Neural cell (in vitro differentiated cells): ENCODE results near the gene RPS8. TPM values are rescaled to one million over a fixed set of nuclear protein-coding genes. Genes with fewer than 3 reads are reported as not detected.

Source experiments
- H2AFZ ChIP-seq: fragments of 200-600, 300-800 bp; sonication (generic), shearing (Covaris generic); 2 replicates; pipeline ENCODE4 v1.6.0; 2014; ENCODE audit warnings: low read depth, mild to moderate bottlenecking, antibody characterized with exemption, low read length, moderate library complexity
- H3F3A ChIP-seq: fragments of 200-600 bp; shearing (Covaris generic); 2 replicates; pipeline ENCODE4 v1.6.1; 2016; ENCODE audit warnings: mild to moderate bottlenecking, moderate library complexity, mixed read lengths, antibody characterized with exemption, low read length; ENCODE audit not compliant: insufficient read depth, poor library complexity, severe bottlenecking
- H3K27ac ChIP-seq: fragments of 200-600, 300-800 bp; sonication (generic), shearing (Covaris generic); 2 replicates; pipeline ENCODE4 v1.5.1; 2014; ENCODE audit warnings: mild to moderate bottlenecking, low read length, moderate library complexity
- H3K27me3 ChIP-seq: fragments of 300-800, 200-600 bp; sonication (generic), shearing (Covaris generic); 2 replicates; pipeline ENCODE4 v1.6.0; 2014; ENCODE audit warnings: mild to moderate bottlenecking, low read depth, low read length, moderate library complexity; ENCODE audit not compliant: insufficient read depth
- H3K36me3 ChIP-seq: fragments of 300-800, 200-600 bp; sonication (generic), shearing (Covaris generic); 2 replicates; pipeline ENCODE4 v1.5.1; 2014; ENCODE audit warnings: mild to moderate bottlenecking, antibody characterized with exemption, low read length, moderate library complexity; ENCODE audit not compliant: insufficient read depth
- H3K4me2 ChIP-seq: fragments of 300-800, 200-600 bp; sonication (generic), shearing (Covaris generic); 2 replicates; pipeline ENCODE4 v1.6.0; 2014; ENCODE audit warnings: mild to moderate bottlenecking, low read length
- H3K4me3 ChIP-seq: fragments of 300-800, 200-600 bp; sonication (generic), shearing (Covaris generic); 2 replicates; pipeline ENCODE4 v1.5.1; 2014; ENCODE audit warnings: mild to moderate bottlenecking, low read length, moderate library complexity
- H3K79me2 ChIP-seq: fragments of 200-600 bp; shearing (Covaris generic); replicated peaks from 2 replicates; pipeline ENCODE4 v1.6.0; 2014; ENCODE audit warnings: mild to moderate bottlenecking, low read length, moderate library complexity; ENCODE audit not compliant: insufficient read depth
- H3K9ac ChIP-seq: fragments of 300-800, 200-600 bp; sonication (generic), shearing (Covaris generic); 2 replicates; pipeline ENCODE4 v1.6.1; 2016; ENCODE audit warnings: mild to moderate bottlenecking, low read length, mixed read lengths
- H3K9me2 ChIP-seq: fragments of 200-600 bp; shearing (Covaris generic); 2 replicates; pipeline ENCODE4 v1.6.1; 2016; ENCODE audit warnings: mild to moderate bottlenecking, low read length, mixed read lengths; ENCODE audit not compliant: insufficient read depth
- H3K9me3 ChIP-seq: fragments of 200-600, 300-800 bp; sonication (generic), shearing (Covaris generic); 2 replicates; pipeline ENCODE4 v1.6.1; 2016; ENCODE audit warnings: mild to moderate bottlenecking, mixed run types, low read length, moderate library complexity, mixed read lengths
- H4K20me1 ChIP-seq: fragments of 200-600 bp; shearing (Covaris generic); 2 replicates; pipeline ENCODE4 v1.6.1; 2016; ENCODE audit warnings: mild to moderate bottlenecking, mixed run types; ENCODE audit not compliant: insufficient read depth
- EP300 ChIP-seq: fragments of 450-650 bp; conservative IDR thresholded peaks from 2 replicates; pipeline ENCODE4 v1.6.1; 2014; ENCODE audit warnings: antibody characterized with exemption, mild to moderate bottlenecking, moderate library complexity; ENCODE audit not compliant: poor library complexity, severe bottlenecking
- EZH2 ChIP-seq: fragments of 200-600, 300-800 bp; shearing (Covaris generic), sonication (generic); IDR thresholded peaks from 2 replicates; pipeline ENCODE4 v1.6.1; 2014; ENCODE audit warnings: antibody characterized with exemption, low read length, borderline replicate concordance, mild to moderate bottlenecking; ENCODE audit not compliant: insufficient read depth, poor library complexity, severe bottlenecking
- MXI1 ChIP-seq: fragments of 450-650 bp; conservative IDR thresholded peaks from 2 replicates; pipeline ENCODE4 v1.6.1; 2014; ENCODE audit warnings: antibody characterized with exemption, mild to moderate bottlenecking; ENCODE audit not compliant: poor library complexity, severe bottlenecking
- POLR2AphosphoS5 ChIP-seq: IDR thresholded peaks from 2 replicates; pipeline ENCODE4 v1.6.1; 2012
- RAD21 ChIP-seq: fragments of 450-650 bp; conservative IDR thresholded peaks from 2 replicates; pipeline ENCODE4 v1.6.1; 2014; ENCODE audit warnings: antibody characterized with exemption, mild to moderate bottlenecking, moderate library complexity
- REST ChIP-seq: IDR thresholded peaks from 2 replicates; pipeline ENCODE4 v1.6.1; 2012; ENCODE audit warnings: borderline replicate concordance
- SMC3 ChIP-seq: fragments of 450-650 bp; conservative IDR thresholded peaks from 2 replicates; pipeline ENCODE4 v1.6.1; 2014; ENCODE audit warnings: antibody characterized with exemption, mild to moderate bottlenecking, moderate library complexity; ENCODE audit not compliant: poor library complexity
- TAF1 ChIP-seq: IDR thresholded peaks from 2 replicates; pipeline ENCODE4 v1.6.1; 2012; ENCODE audit warnings: low read depth
- polyA plus RNA-seq: library from polyadenylated mRNA; depleted of rRNA; stranded (reverse); fragments of >200 nt; gene quantifications from 2 replicates; pipeline ENCODE4 v1.2.3, GENCODE V29; 2014
- TF ChIP-seq, protein P1 (sequence below): fragments of 450-650 bp; IDR thresholded peaks from 2 replicates; pipeline ENCODE4 v1.5.1; 2014; ENCODE audit warnings: antibody characterized with exemption, mild to moderate bottlenecking, moderate library complexity; ENCODE audit not compliant: poor library complexity, severe bottlenecking

Gene RPS8
- polyA plus RNA-seq, 1 donor from 2014 or later = 2,015 TPM

DNA sequence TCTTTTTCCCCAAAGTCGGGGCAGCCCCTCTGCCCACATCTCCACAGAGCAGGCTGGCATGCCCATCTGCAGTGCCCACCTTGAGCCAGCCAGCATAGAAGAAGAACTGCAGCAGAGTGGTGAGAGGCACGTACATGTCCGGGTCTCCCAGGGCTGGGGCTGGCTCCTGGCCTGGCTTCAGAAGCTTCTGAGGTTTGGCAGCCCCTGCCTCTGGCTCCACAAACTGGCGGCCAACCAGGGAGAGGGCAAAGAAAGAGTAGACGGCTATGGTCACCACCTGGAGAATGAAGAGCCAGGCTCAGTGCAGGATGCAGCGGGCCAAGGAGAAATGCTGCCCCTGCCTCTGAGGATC lies 9.7 kb downstream of the RPS8 start:
- Histone ChIP-seq H2AFZ (no peak overlapping the region), H3F3A (no peaks in the 10 kb centered on the region), H3K4me3 (no peak overlapping the region), H3K9me2 (no peaks in the 10 kb centered on the region), H3K27me3 (peaks cover 24% of the 10 kb centered on the region), H3K9me3 (no peaks in the 10 kb centered on the region), H3K9ac (no peak overlapping the region), H3K4me2 (no peak overlapping the region), H3K36me3 (no peaks in the 10 kb centered on the region), H3K79me2 (no peaks in the 10 kb centered on the region), H3K27ac (no peak overlapping the region), H4K20me1 (no peaks in the 10 kb centered on the region)
- TF ChIP-seq EZH2 (no peak), RAD21 (no peak), EP300 (no peak), MXI1 (no peak)

DNA sequence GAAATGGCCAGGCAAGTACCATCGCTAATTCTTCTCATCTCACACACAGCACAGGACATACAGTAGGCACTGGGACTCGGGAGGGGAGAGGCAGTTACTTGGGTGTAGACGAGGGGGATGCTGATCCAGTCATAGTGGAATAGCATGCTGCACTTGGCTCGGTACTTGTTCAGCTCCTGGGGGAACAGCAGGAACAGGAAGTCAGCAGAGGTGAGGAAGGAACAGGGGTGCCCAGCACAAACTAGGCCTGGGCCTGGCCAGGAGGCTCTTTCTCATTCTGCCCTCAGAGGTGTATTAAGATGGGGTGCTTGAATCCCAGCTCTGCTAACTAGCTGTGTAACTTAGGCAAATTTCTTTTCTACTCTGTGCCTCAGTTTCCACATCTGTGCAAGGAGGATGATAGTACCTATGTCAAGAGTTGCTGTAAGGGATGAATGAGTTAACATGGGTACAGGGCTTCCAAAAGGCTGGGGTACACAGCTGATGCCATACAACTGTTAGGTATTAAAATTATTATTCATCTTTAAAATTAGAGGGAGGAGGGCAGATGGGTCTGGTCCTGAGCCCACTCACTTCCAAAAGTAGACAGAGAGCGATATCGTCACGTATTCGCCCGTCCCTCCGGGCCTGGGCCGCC lies 10.3 kb downstream of the RPS8 start:
- no peak overlapping the region for H3K4me2 ChIP-seq
- H3K9ac ChIP-seq = no peak overlapping the region
- H2AFZ ChIP-seq = no peak overlapping the region

More for the DNA sequence above, 10.3 kb downstream of the RPS8 start:
- no peaks in the 10 kb centered on the region for H3K9me2 ChIP-seq
- TF ChIP-seq EP300 (no peak), SMC3 (no peak), POLR2AphosphoS5 (no peak), EZH2 (no peak), REST (no peak), MXI1 (no peak), TAF1 (no peak), RAD21 (no peak)
- TF ChIP-seq, protein P1, sequence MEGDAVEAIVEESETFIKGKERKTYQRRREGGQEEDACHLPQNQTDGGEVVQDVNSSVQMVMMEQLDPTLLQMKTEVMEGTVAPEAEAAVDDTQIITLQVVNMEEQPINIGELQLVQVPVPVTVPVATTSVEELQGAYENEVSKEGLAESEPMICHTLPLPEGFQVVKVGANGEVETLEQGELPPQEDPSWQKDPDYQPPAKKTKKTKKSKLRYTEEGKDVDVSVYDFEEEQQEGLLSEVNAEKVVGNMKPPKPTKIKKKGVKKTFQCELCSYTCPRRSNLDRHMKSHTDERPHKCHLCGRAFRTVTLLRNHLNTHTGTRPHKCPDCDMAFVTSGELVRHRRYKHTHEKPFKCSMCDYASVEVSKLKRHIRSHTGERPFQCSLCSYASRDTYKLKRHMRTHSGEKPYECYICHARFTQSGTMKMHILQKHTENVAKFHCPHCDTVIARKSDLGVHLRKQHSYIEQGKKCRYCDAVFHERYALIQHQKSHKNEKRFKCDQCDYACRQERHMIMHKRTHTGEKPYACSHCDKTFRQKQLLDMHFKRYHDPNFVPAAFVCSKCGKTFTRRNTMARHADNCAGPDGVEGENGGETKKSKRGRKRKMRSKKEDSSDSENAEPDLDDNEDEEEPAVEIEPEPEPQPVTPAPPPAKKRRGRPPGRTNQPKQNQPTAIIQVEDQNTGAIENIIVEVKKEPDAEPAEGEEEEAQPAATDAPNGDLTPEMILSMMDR = no peak
- H3K9me3 ChIP-seq = no peaks in the 10 kb centered on the region
- no peaks in the 10 kb centered on the region for H3K79me2 ChIP-seq
- H3K36me3 ChIP-seq = no peaks in the 10 kb centered on the region
- no peak overlapping the region for H3K27ac ChIP-seq
- no peaks in the 10 kb centered on the region for H3F3A ChIP-seq
- H4K20me1 ChIP-seq = no peaks in the 10 kb centered on the region
- H3K4me3 ChIP-seq = no peak overlapping the region
- H3K27me3 ChIP-seq = peaks cover 24% of the 10 kb centered on the region
